H1 (cell line): ENCODE results near the gene PGF. TPM values are rescaled to one million over a fixed set of nuclear protein-coding genes. Genes with fewer than 3 reads are reported as not detected.
A peak's percentile ranks its signal among the peaks of the same experiment; 100 is the strongest.

Experiments used
- CTCF ChIA-PET: fragments of 300-600 bp; sonication (Branson Sonifier 250); formaldehyde crosslinking; loops from one replicate; lab custom pipeline; 2021; ENCODE audit not compliant: partially characterized antibody; lab: Charles Lee
- POLR2A ChIA-PET: fragments of 300-600 bp; sonication (Branson Sonifier 250); formaldehyde crosslinking; loops from one replicate; lab custom pipeline; 2021; ENCODE audit warnings: inconsistent platforms; ENCODE audit not compliant: partially characterized antibody; lab: Charles Lee
- DNase-seq, 2 experiments: peaks; one replicate each; pipeline versions ENCODE4 v3.0.0 to v3.0.0-alpha.2; 2010 to 2022; ENCODE audit warnings: low spot score in 2 of 2, low read depth in 1 of 2, mixed read lengths in 1 of 2
- FAIRE-seq: peaks from 2 replicates; lab custom pipeline; 2011; peaks lifted over from hg19 to GRCh38; lab: Jason Lieb, UNC
- H2AFZ ChIP-seq: 2 replicates; pipeline ENCODE4 v1.8.1; 2012; ENCODE audit warnings: low read length, inconsistent platforms
- H2AK5ac ChIP-seq: 2 replicates; pipeline ENCODE4 v1.6.1; 2013; ENCODE audit warnings: low read depth, low read length
- H2BK120ac ChIP-seq: replicated peaks from 2 replicates; pipeline ENCODE3; 2013; ENCODE audit warnings: low read depth, low read length, inconsistent platforms
- H2BK12ac ChIP-seq: 2 replicates; pipeline ENCODE4 v1.6.1; 2013; ENCODE audit warnings: low read depth, low read length
- H2BK15ac ChIP-seq: 2 replicates; pipeline ENCODE4 v1.6.1; 2013; ENCODE audit warnings: low read length
- H2BK20ac ChIP-seq: 2 replicates; pipeline ENCODE4 v1.6.1; 2013; ENCODE audit warnings: low read length
- H2BK5ac ChIP-seq: 2 replicates; pipeline ENCODE4 v1.6.1; 2013; ENCODE audit warnings: low read depth, low read length
- H3K14ac ChIP-seq: 2 replicates; pipeline ENCODE4 v1.6.1; 2013; ENCODE audit warnings: inconsistent platforms; ENCODE audit not compliant: insufficient read length
- H3K18ac ChIP-seq: 2 replicates; pipeline ENCODE4 v1.6.1; 2013; ENCODE audit warnings: low read length; ENCODE audit errors: extremely low read depth
- H3K23ac ChIP-seq: 2 replicates; pipeline ENCODE4 v1.6.1; 2013; ENCODE audit warnings: inconsistent platforms; ENCODE audit not compliant: insufficient read length
- H3K23me2 ChIP-seq: 2 replicates; pipeline ENCODE4 v1.6.1; 2013; ENCODE audit warnings: low read depth, low read length
- H3K27ac ChIP-seq: 2 replicates; pipeline ENCODE4 v1.6.1; 2011; ENCODE audit warnings: low read depth, low read length, inconsistent platforms
- H3K27me3 ChIP-seq, 4 experiments: replicated peaks in 1 of 4; 1 replicate in 1 of 4; 2 replicates in 3 of 4; pipeline versions ENCODE4 v1.6.1 to v1.8.1; 2011 to 2013; ENCODE audit warnings: low read length in 3 of 4, mild to moderate bottlenecking in 3 of 4, inconsistent platforms in 2 of 4, mixed read lengths in 2 of 4, moderate library complexity in 1 of 4; ENCODE audit not compliant: control insufficient read depth in 3 of 4, insufficient read depth in 3 of 4; ENCODE audit errors: extremely low read depth in 1 of 4
- H3K36me3 ChIP-seq, 4 experiments: 2 replicates each; pipeline versions ENCODE4 v1.6.1 to v1.8.1; 2011 to 2013; ENCODE audit warnings: mild to moderate bottlenecking in 4 of 4, low read length in 3 of 4, moderate library complexity in 2 of 4, control low read depth in 1 of 4, inconsistent platforms in 1 of 4; ENCODE audit not compliant: insufficient read depth in 4 of 4, control insufficient read depth in 2 of 4
- H3K4ac ChIP-seq: replicated peaks from 2 replicates; pipeline ENCODE3; 2013; ENCODE audit warnings: low read length, low read depth, mixed read lengths, inconsistent platforms; ENCODE audit not compliant: insufficient read length
- H3K4me1 ChIP-seq, 4 experiments: replicated peaks in 1 of 4; 1 replicate in 1 of 4; 2 replicates in 3 of 4; pipeline versions ENCODE4 v1.6.1 to v1.8.1; 2011 to 2013; ENCODE audit warnings: low read length in 3 of 4, inconsistent platforms in 2 of 4, mixed read lengths in 1 of 4; ENCODE audit not compliant: insufficient read depth in 4 of 4, control insufficient read depth in 3 of 4
- H3K4me2 ChIP-seq, 2 experiments: 2 replicates each; pipeline versions ENCODE4 v1.6.1 to v1.8.1; 2011 to 2013; ENCODE audit warnings: low read depth in 2 of 2, low read length in 2 of 2, control low read depth in 1 of 2, inconsistent platforms in 1 of 2, mild to moderate bottlenecking in 1 of 2; ENCODE audit not compliant: insufficient read depth in 1 of 2
- H3K4me3 ChIP-seq, 4 experiments: fragments of 200-600, 300-600 bp in 1 of 4; sonication (generic), shearing (Covaris generic), sonication (Bioruptor Twin) in 1 of 4; 2 replicates each; pipeline versions ENCODE4 v1.5.1 to v1.8.1; 2011 to 2016; ENCODE audit warnings: low read length in 4 of 4, low read depth in 3 of 4, control low read depth in 2 of 4, inconsistent platforms in 2 of 4, mild to moderate bottlenecking in 2 of 4, mixed read lengths in 1 of 4, moderate library complexity in 1 of 4; ENCODE audit not compliant: insufficient read depth in 2 of 4; ENCODE audit errors: extremely low read depth in 1 of 4
- H3K56ac ChIP-seq: replicated peaks from 2 replicates; pipeline ENCODE3; 2013; ENCODE audit warnings: low read depth, mild to moderate bottlenecking, mixed read lengths, low read length, inconsistent platforms; ENCODE audit not compliant: insufficient read length
- H3K79me1 ChIP-seq: 2 replicates; pipeline ENCODE4 v1.6.1; 2013; ENCODE audit warnings: low read depth, low read length, control low read depth
- H3K79me2 ChIP-seq, 2 experiments: 2 replicates each; pipeline versions ENCODE4 v1.6.1 to v1.8.1; 2012 to 2013; ENCODE audit warnings: low read length in 2 of 2, mild to moderate bottlenecking in 2 of 2, inconsistent platforms in 1 of 2; ENCODE audit not compliant: insufficient read depth in 2 of 2, control insufficient read depth in 1 of 2
- H3K9ac ChIP-seq, 4 experiments: replicated peaks in 1 of 4; 1 replicate in 1 of 4; 2 replicates in 3 of 4; pipeline versions ENCODE4 v1.6.1 to v1.8.1; 2011 to 2013; ENCODE audit warnings: low read depth in 3 of 4, low read length in 3 of 4, control low read depth in 2 of 4, mild to moderate bottlenecking in 2 of 4, moderate library complexity in 2 of 4, inconsistent platforms in 1 of 4; ENCODE audit errors: extremely low read depth in 1 of 4
- H3K9me3 ChIP-seq, 2 experiments: 2 replicates each; pipeline versions ENCODE4 v1.6.1 to v1.8.1; 2012 to 2013; ENCODE audit warnings: mild to moderate bottlenecking in 2 of 2, moderate library complexity in 2 of 2, control low read depth in 1 of 2, inconsistent platforms in 1 of 2, low read depth in 1 of 2, low read length in 1 of 2, mixed read lengths in 1 of 2; ENCODE audit not compliant: insufficient read depth in 2 of 2
- H4K20me1 ChIP-seq, 2 experiments: replicated peaks in 1 of 2; 2 replicates each; pipeline versions ENCODE3 to v1.8.1; 2011 to 2013; ENCODE audit warnings: inconsistent platforms in 2 of 2, low read length in 2 of 2, mild to moderate bottlenecking in 1 of 2; ENCODE audit not compliant: insufficient read depth in 2 of 2, control insufficient read depth in 1 of 2
- H4K5ac ChIP-seq: 2 replicates; pipeline ENCODE4 v1.6.1; 2013; ENCODE audit warnings: low read length, low read depth, mixed read lengths, inconsistent platforms; ENCODE audit not compliant: insufficient read length
- H4K8ac ChIP-seq: 2 replicates; pipeline ENCODE4 v1.8.0; 2013; ENCODE audit warnings: mild to moderate bottlenecking, moderate library complexity, low read length, inconsistent platforms; ENCODE audit not compliant: insufficient read depth; ENCODE audit errors: extremely low read depth
- H4K91ac ChIP-seq: replicated peaks from 2 replicates; pipeline ENCODE3; 2013; ENCODE audit warnings: low read length, mixed read lengths, inconsistent platforms; ENCODE audit not compliant: insufficient read length
- BACH1 ChIP-seq: IDR thresholded peaks from 2 replicates; pipeline ENCODE4 v1.6.1; 2012; ENCODE audit warnings: low read length, improper control_type of control experiment
- BRCA1 ChIP-seq: IDR thresholded peaks from 2 replicates; pipeline ENCODE4 v1.6.1; 2012; ENCODE audit warnings: low read depth, low read length, improper control_type of control experiment
- CEBPB ChIP-seq: IDR thresholded peaks from 2 replicates; pipeline ENCODE4 v1.6.1; 2012; ENCODE audit warnings: low read depth, low read length
- GABPA ChIP-seq: IDR thresholded peaks from 2 replicates; pipeline ENCODE4 v1.6.1; 2011; ENCODE audit warnings: mild to moderate bottlenecking, low read length, moderate library complexity, borderline replicate concordance; ENCODE audit not compliant: insufficient read depth
- MAX ChIP-seq: IDR thresholded peaks from 2 replicates; pipeline ENCODE4 v1.6.1; 2012; ENCODE audit warnings: inconsistent platforms
- NANOG ChIP-seq: IDR thresholded peaks from 2 replicates; pipeline ENCODE4 v1.6.1; 2011; ENCODE audit warnings: low read length, low read depth, mild to moderate bottlenecking, inconsistent platforms; ENCODE audit not compliant: insufficient read depth, poor library complexity, severe bottlenecking
- POLR2A ChIP-seq, 2 experiments: IDR thresholded peaks; 1 replicate in 1 of 2; 2 replicates in 1 of 2; pipeline ENCODE4 v1.6.1; 2011; ENCODE audit warnings: low read depth in 2 of 2, low read length in 2 of 2, mild to moderate bottlenecking in 2 of 2; ENCODE audit errors: control extremely low read depth in 1 of 2
- POLR2AphosphoS5 ChIP-seq: IDR thresholded peaks from 2 replicates; pipeline ENCODE4 v1.6.1; 2011; ENCODE audit warnings: low read depth, low read length
- RXRA ChIP-seq: IDR thresholded peaks from 2 replicates; pipeline ENCODE4 v1.6.1; 2011; ENCODE audit warnings: low read depth, mild to moderate bottlenecking, low read length, moderate library complexity; ENCODE audit not compliant: insufficient read depth
- SP4 ChIP-seq: IDR thresholded peaks from 2 replicates; pipeline ENCODE4 v1.6.1; 2012; ENCODE audit warnings: low read length, inconsistent platforms
- TAF1 ChIP-seq: IDR thresholded peaks from 2 replicates; pipeline ENCODE4 v1.6.1; 2011; ENCODE audit warnings: mild to moderate bottlenecking, low read depth, low read length
- TBP ChIP-seq: IDR thresholded peaks from 2 replicates; pipeline ENCODE4 v1.6.1; 2011; ENCODE audit warnings: low read depth, low read length, improper control_type of control experiment
- ZNF274 ChIP-seq: IDR thresholded peaks from 2 replicates; pipeline ENCODE4 v1.7.0; 2012; ENCODE audit warnings: low read length, borderline replicate concordance; ENCODE audit errors: extremely low read depth
- WGBS, 2 experiments: shearing (Covaris generic) in 1 of 2; methylation state at CpG; one replicate each; pipeline versions ENCODE4 v1.1.6 to v1.1.7; 2013 to 2015; ENCODE audit warnings: low lambda C conversion rate in 2 of 2, mixed read lengths in 2 of 2, inconsistent platforms in 1 of 2, low coverage in 1 of 2, missing lambda C conversion rate in 1 of 2; ENCODE audit not compliant: insufficient replicate concordance in 2 of 2, insufficient coverage in 1 of 2, insufficient read length in 1 of 2; ENCODE audit errors: extremely low coverage in 1 of 2, missing lambda C conversion rate in 1 of 2; 5-methylcytosine and 5-hydroxymethylcytosine counted together
- polyA plus RNA-seq, 7 experiments: library from polyadenylated mRNA; depleted of rRNA in 3 of 7; stranded (reverse) in 5 of 7; unstranded in 2 of 7; fragments of >200 nt in 5 of 7; fragments of 200-250 nt in 2 of 7; gene quantifications; 1 replicate in 5 of 7; 2 replicates in 1 of 7; 4 replicates in 1 of 7; pipeline versions ENCODE4 v1.2.1 to v1.2.3, GENCODE V29; 2011 to 2013; ENCODE audit warnings: missing spikeins in 2 of 7, mixed read lengths in 2 of 7
- total RNA-seq: library from RNA; stranded (reverse); fragmentation: NEBNext Ultra II Directional; extraction: Animal tissue kit (Norgen Biotek cat#: 25700); gene quantifications from 2 replicates; pipeline ENCODE4 v1.2.1, GENCODE V29; 2021

PGF gene
- total and polyA plus RNA-seq, 2 of the 8 experiments (the other 6 are each of a cell fraction or from before 2014, with no cell fraction given) = 2.1 to 4.1 TPM

- H3K79me1 ChIP-seq = no peaks in the 10 kb centered on the region
- POLR2A ChIA-PET = interaction anchor here (0.6 to 1.6 kb wide), 5 partner anchors 10 to 57 kb away, joined by 3 to 4 read pairs (median 3); partner anchors contain the start of gene EIF2B2
- TF ChIP-seq GABPA = no peak
- TF ChIP-seq CEBPB = no peak
- no peak for TF ChIP-seq SP4
- no peak for TF ChIP-seq MAX
- TF ChIP-seq TAF1 = no peak
- no peak for TF ChIP-seq BACH1
- TF ChIP-seq RXRA = no peak
- TF ChIP-seq ZNF274 = no peak
- no peak for TF ChIP-seq TBP
- TF ChIP-seq BRCA1 = no peak
- no peak for TF ChIP-seq NANOG
- no peak for TF ChIP-seq POLR2AphosphoS5
- TF ChIP-seq POLR2A (IDR thresholded peaks at IDR 0.05; ENCODE audit: control extremely low read depth in 1 of 2, low read depth in 2 of 2, low read length in 2 of 2) = no peak
Measured at GRCh38 chr14:74948228-74949175, 6.9 kb downstream of the PGF start.

More at GRCh38 chr14:74948228-74949175, 6.9 kb downstream of the PGF start:
- no peak for FAIRE-seq
- H3K79me2 ChIP-seq = no peaks in the 10 kb centered on the region
- H3K18ac ChIP-seq = no peak overlapping the region
- no peaks in the 10 kb centered on the region for H3K36me3 ChIP-seq
- peak overlapping the region; percentile 44 for H4K91ac ChIP-seq
- H2BK5ac ChIP-seq = no peak overlapping the region
- no peak overlapping the region for H3K4ac ChIP-seq
- H3K9me3 ChIP-seq = no peaks in the 10 kb centered on the region
- no peak overlapping the region for H2BK15ac ChIP-seq
- H4K20me1 ChIP-seq = no peaks in the 10 kb centered on the region
- no peak overlapping the region for H2AK5ac ChIP-seq
- no peak overlapping the region for H3K4me3 ChIP-seq
- H3K23ac ChIP-seq = no peak overlapping the region
- WGBS, 2 experiments = 85% methylated on average over 20 of the region's 23 CpGs; no CpG with 5 or more reads in 1 of the 2 experiments
- H3K23me2 ChIP-seq = no peaks in the 10 kb centered on the region
- no peak overlapping the region for H3K27ac ChIP-seq
- H2BK120ac ChIP-seq = no peak overlapping the region
- H2AFZ ChIP-seq = no peak overlapping the region
- H3K56ac ChIP-seq = no peak overlapping the region
- H3K27me3 ChIP-seq = no peaks in the 10 kb centered on the region
- no peak for DNase-seq
- H4K5ac ChIP-seq = no peak overlapping the region
- no peak overlapping the region for H3K4me2 ChIP-seq
- H3K14ac ChIP-seq = no peak overlapping the region
- peak overlapping the region; percentile 32; the same call in 1 of the 2 replicates for H4K8ac ChIP-seq
- no peak overlapping the region for H3K9ac ChIP-seq
- CTCF ChIA-PET = interaction anchor here (0.5 to 11.9 kb wide), 16 partner anchors 10 to 1057 kb away, joined by 3 to 146 read pairs (median 6); partner anchors contain the start of gene EIF2B2
- H2BK12ac ChIP-seq = no peak overlapping the region
- no peak overlapping the region for H2BK20ac ChIP-seq
- H3K4me1 ChIP-seq = peaks cover 0 to 10% (median 2%) of the 10 kb centered on the region in 4 experiments; a peak in 5 of 7 replicates
